ENCODE data around the gene RAB36. TPM values are rescaled to one million over a fixed set of nuclear protein-coding genes. Genes with fewer than 3 reads are reported as not detected.
A peak's percentile ranks its signal among the peaks of the same experiment; 100 is the strongest.

Gene RAB36
- total and polyA plus RNA-seq, 4 donors = 0.22 to 0.56 (median 0.37) TPM

- Histone ChIP-seq H3K36me3 (ENCODE audit: control insufficient read depth in 4 of 4, insufficient read depth in 3 of 4, low read depth in 1 of 4, low read length in 3 of 4) (no peaks in the 10 kb centered on the region), H3K9ac (ENCODE audit: low read depth in 1 of 2, low read length in 2 of 2) (no peak overlapping the region), H3K4me3 (ENCODE audit: low read depth in 1 of 3, low read length in 3 of 3) (peak overlapping the region; percentile 76 to 93 (median 78)), H3K27me3 (ENCODE audit: control insufficient read depth in 4 of 4, insufficient read depth in 4 of 4, low read length in 3 of 4) (no peaks in the 10 kb centered on the region), H3K27ac (ENCODE audit: low read depth in 1 of 2, low read length in 2 of 2) (peak overlapping the region; percentile 36 to 62), H3K4me1 (ENCODE audit: control insufficient read depth in 4 of 4, insufficient read depth in 4 of 4, low read length in 3 of 4) (peaks cover 12 to 55% (median 45%) of the 10 kb centered on the region in 4 donors), H3K9me3 (ENCODE audit: control insufficient read depth in 4 of 4, low read length in 3 of 4) (no peaks in the 10 kb centered on the region)
- 17% methylated on average over 112 of the region's 112 CpGs for WGBS
- no peak for DNase-seq (ENCODE audit: low spot score)
- TF ChIP-seq HNF4A (conservative IDR thresholded peaks at IDR 0.05) (no peak), YY1 (IDR thresholded peaks at IDR 0.05) (no peak), GABPA (IDR thresholded peaks at IDR 0.05 in 1 of 2, conservative IDR thresholded peaks at IDR 0.05 in 1 of 2) (no peak), SP1 (IDR thresholded peaks at IDR 0.05) (no peak), RAD21 (IDR thresholded peaks at IDR 0.05) (no peak), NR2F2 (IDR thresholded peaks at IDR 0.05) (no peak), HNF4G (IDR thresholded peaks at IDR 0.05) (no peak), RXRA (IDR thresholded peaks at IDR 0.05) (no peak), TAF1 (conservative IDR thresholded peaks at IDR 0.05) (no peak), EGR1 (IDR thresholded peaks at IDR 0.05; ENCODE audit: low read depth in 2 of 2) (no peak), JUND (IDR thresholded peaks at IDR 0.05) (no peak), FOXA1 (IDR thresholded peaks at IDR 0.05) (no peak), CTCF (IDR thresholded peaks at IDR 0.05; ENCODE audit: low read depth, low read length, missing input control) (no peak), FOXA2 (IDR thresholded peaks at IDR 0.05) (no peak)
- TF ChIP-seq, protein P1, sequence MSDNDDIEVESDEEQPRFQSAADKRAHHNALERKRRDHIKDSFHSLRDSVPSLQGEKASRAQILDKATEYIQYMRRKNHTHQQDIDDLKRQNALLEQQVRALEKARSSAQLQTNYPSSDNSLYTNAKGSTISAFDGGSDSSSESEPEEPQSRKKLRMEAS (IDR thresholded peaks at IDR 0.05) = no peak
- TF ChIP-seq, protein P2, sequence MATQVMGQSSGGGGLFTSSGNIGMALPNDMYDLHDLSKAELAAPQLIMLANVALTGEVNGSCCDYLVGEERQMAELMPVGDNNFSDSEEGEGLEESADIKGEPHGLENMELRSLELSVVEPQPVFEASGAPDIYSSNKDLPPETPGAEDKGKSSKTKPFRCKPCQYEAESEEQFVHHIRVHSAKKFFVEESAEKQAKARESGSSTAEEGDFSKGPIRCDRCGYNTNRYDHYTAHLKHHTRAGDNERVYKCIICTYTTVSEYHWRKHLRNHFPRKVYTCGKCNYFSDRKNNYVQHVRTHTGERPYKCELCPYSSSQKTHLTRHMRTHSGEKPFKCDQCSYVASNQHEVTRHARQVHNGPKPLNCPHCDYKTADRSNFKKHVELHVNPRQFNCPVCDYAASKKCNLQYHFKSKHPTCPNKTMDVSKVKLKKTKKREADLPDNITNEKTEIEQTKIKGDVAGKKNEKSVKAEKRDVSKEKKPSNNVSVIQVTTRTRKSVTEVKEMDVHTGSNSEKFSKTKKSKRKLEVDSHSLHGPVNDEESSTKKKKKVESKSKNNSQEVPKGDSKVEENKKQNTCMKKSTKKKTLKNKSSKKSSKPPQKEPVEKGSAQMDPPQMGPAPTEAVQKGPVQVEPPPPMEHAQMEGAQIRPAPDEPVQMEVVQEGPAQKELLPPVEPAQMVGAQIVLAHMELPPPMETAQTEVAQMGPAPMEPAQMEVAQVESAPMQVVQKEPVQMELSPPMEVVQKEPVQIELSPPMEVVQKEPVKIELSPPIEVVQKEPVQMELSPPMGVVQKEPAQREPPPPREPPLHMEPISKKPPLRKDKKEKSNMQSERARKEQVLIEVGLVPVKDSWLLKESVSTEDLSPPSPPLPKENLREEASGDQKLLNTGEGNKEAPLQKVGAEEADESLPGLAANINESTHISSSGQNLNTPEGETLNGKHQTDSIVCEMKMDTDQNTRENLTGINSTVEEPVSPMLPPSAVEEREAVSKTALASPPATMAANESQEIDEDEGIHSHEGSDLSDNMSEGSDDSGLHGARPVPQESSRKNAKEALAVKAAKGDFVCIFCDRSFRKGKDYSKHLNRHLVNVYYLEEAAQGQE (IDR thresholded peaks at IDR 0.05) = no peak
- TF ChIP-seq, protein P3, sequence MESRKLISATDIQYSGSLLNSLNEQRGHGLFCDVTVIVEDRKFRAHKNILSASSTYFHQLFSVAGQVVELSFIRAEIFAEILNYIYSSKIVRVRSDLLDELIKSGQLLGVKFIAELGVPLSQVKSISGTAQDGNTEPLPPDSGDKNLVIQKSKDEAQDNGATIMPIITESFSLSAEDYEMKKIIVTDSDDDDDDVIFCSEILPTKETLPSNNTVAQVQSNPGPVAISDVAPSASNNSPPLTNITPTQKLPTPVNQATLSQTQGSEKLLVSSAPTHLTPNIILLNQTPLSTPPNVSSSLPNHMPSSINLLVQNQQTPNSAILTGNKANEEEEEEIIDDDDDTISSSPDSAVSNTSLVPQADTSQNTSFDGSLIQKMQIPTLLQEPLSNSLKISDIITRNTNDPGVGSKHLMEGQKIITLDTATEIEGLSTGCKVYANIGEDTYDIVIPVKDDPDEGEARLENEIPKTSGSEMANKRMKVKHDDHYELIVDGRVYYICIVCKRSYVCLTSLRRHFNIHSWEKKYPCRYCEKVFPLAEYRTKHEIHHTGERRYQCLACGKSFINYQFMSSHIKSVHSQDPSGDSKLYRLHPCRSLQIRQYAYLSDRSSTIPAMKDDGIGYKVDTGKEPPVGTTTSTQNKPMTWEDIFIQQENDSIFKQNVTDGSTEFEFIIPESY (IDR thresholded peaks at IDR 0.05) = no peak
- TF ChIP-seq, protein P4, sequence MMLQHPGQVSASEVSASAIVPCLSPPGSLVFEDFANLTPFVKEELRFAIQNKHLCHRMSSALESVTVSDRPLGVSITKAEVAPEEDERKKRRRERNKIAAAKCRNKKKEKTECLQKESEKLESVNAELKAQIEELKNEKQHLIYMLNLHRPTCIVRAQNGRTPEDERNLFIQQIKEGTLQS (IDR thresholded peaks at IDR 0.05) = no peak
These were observed 35.8 kb downstream of the RAB36 start for GRCh38 chr22:23180893-23181720.

Data from liver (tissue), 9 donors.